HepG2 (cell line): ENCODE measurements around the gene LSR. TPM values are rescaled to one million over a fixed set of nuclear protein-coding genes. Genes with fewer than 3 reads are reported as not detected.

ENCODE experiments used
- ATAC-seq: fragments of 200-7000 bp; cut with Tn5 transposase; 3 replicates; pipeline ENCODE4 v1.9.1; 2020; ENCODE audit warnings: mild to moderate bottlenecking, moderate library complexity
- BruUV-seq: library from RNA; stranded (reverse); fragments of 400-500 nt; replicated peaks from 2 replicates; lab custom pipeline; 2021; lab: Mats Ljungman, UMichigan
- CTCF ChIA-PET: fragments of 300-600 bp; formaldehyde crosslinking; extraction: SDS; loops from one replicate; lab custom pipeline; 2021; ENCODE audit warnings: low total read pairs, inconsistent platforms, low intra/inter-chr PET ratio; lab: Yijun Ruan, JAX
- POLR2A ChIA-PET: fragments of 350-600 bp; sonication (Branson Sonifier 250); formaldehyde crosslinking; loops from one replicate; lab custom pipeline; 2020; ENCODE audit warnings: antibody characterized with exemption, inconsistent platforms; lab: Yijun Ruan, JAX
- DNase-seq: peaks from one replicate; pipeline ENCODE4 v3.0.0-alpha.2; 2015; ENCODE audit warnings: low spot score
- FAIRE-seq: peaks from 3 replicates; lab custom pipeline; 2011; peaks lifted over from hg19 to GRCh38; lab: Jason Lieb, UNC
- H2AFZ ChIP-seq: one replicate; pipeline ENCODE4 v1.6.1; 2011; ENCODE audit warnings: low read length, inconsistent platforms
- H3K27ac ChIP-seq: fragments of 300-600 bp; 3 replicates; pipeline ENCODE4 v1.8.0; 2011; ENCODE audit warnings: mixed run types, mild to moderate bottlenecking, mixed read lengths, low read length, inconsistent platforms; ENCODE audit not compliant: insufficient read depth; ENCODE audit errors: extremely low read length
- H3K27me3 ChIP-seq, 2 experiments: fragments of 200-600 bp in 1 of 2; 2 replicates in 1 of 2; 3 replicates in 1 of 2; pipeline versions ENCODE4 v1.6.0 to v1.8.0; 2011; ENCODE audit warnings: low read length in 2 of 2, mild to moderate bottlenecking in 2 of 2, moderate library complexity in 2 of 2, inconsistent platforms in 1 of 2; ENCODE audit not compliant: insufficient read depth in 2 of 2, control insufficient read depth in 1 of 2
- H3K36me3 ChIP-seq, 2 experiments: fragments of 200-600 bp in 1 of 2; replicated peaks in 1 of 2; 2 replicates in 1 of 2; 3 replicates in 1 of 2; pipeline versions ENCODE4 v1.5.1 to v1.8.0; 2011; ENCODE audit warnings: low read length in 2 of 2, inconsistent platforms in 1 of 2; ENCODE audit not compliant: insufficient read depth in 2 of 2, control insufficient read depth in 1 of 2
- H3K4me1 ChIP-seq: 2 replicates; pipeline ENCODE4 v1.5.1; 2012; ENCODE audit warnings: low read length, inconsistent platforms; ENCODE audit not compliant: insufficient read depth
- H3K4me2 ChIP-seq: 2 replicates; pipeline ENCODE4 v1.6.0; 2011; ENCODE audit warnings: low read depth, low read length, inconsistent platforms
- H3K4me3 ChIP-seq, 3 experiments: fragments of 200-600 bp in 1 of 3; sonication (generic), shearing (Covaris generic) in 1 of 3; replicated peaks in 1 of 3; 2 replicates each; pipeline ENCODE4 v1.5.1; 2011 to 2016; ENCODE audit warnings: low read length in 3 of 3, inconsistent platforms in 2 of 3, low read depth in 2 of 3, mild to moderate bottlenecking in 2 of 3, control low read depth in 1 of 3, mixed read lengths in 1 of 3; ENCODE audit not compliant: insufficient read depth in 1 of 3
- H3K79me2 ChIP-seq: one replicate; pipeline ENCODE4 v1.6.1; 2011; ENCODE audit warnings: low read length, inconsistent platforms; ENCODE audit not compliant: insufficient read depth
- H3K9ac ChIP-seq: 2 replicates; pipeline ENCODE4 v1.6.0; 2011; ENCODE audit warnings: mild to moderate bottlenecking, low read depth, low read length, inconsistent platforms; ENCODE audit not compliant: insufficient read depth
- H3K9me3 ChIP-seq: 2 replicates; pipeline ENCODE4 v1.5.1; 2012; ENCODE audit warnings: mild to moderate bottlenecking, low read length
- H4K20me1 ChIP-seq: 2 replicates; pipeline ENCODE4 v1.6.0; 2011; ENCODE audit warnings: inconsistent platforms, mild to moderate bottlenecking, low read length, moderate library complexity; ENCODE audit not compliant: insufficient read depth
- CEBPZ ChIP-seq: IDR thresholded peaks from 2 replicates; pipeline ENCODE4 v1.6.1; 2012; ENCODE audit warnings: low read length, improper control_type of control experiment
- ELF1 ChIP-seq: sonication (generic); formaldehyde crosslinking; IDR thresholded peaks from 2 replicates; pipeline ENCODE4 v1.4.0; 2020; ENCODE audit warnings: missing genetic modification reagents
- GZF1 ChIP-seq: sonication (generic); formaldehyde crosslinking; IDR thresholded peaks from 2 replicates; pipeline ENCODE4 v1.5.1; 2020; ENCODE audit warnings: mild to moderate bottlenecking, missing genetic modification reagents
- SNAPC2 ChIP-seq: sonication (generic); formaldehyde crosslinking; IDR thresholded peaks from 2 replicates; pipeline ENCODE4 v1.8.1; 2022; ENCODE audit warnings: mild to moderate bottlenecking, missing genetic modification reagents
- ZBTB1 ChIP-seq: sonication (generic); formaldehyde crosslinking; IDR thresholded peaks from 2 replicates; pipeline ENCODE4 v1.4.0; 2020; ENCODE audit warnings: missing genetic modification reagents, borderline replicate concordance
- WGBS: methylation state at CpG from one replicate; pipeline ENCODE4 v1.1.6; 2017; ENCODE audit warnings: low lambda C conversion rate; 5-methylcytosine and 5-hydroxymethylcytosine counted together
- in situ Hi-C: cut with HindIII; loops from 2 replicates; pipeline ENCODE4 v1.10.0; 2017; ENCODE audit warnings: low pct_unique_long_range_greater_than_20kb; ENCODE audit not compliant: extremely low pct_ligation_motif_present
- intact Hi-C: fragments of 100-400 bp; cut with micrococcal nuclease; formaldehyde crosslinking; loops from one replicate; pipeline ENCODE4 v1.10.0; 2022; ENCODE audit not compliant: unreplicated experiment
- polyA plus RNA-seq, 8 experiments: library from polyadenylated mRNA; depleted of rRNA in 3 of 8; stranded (reverse) in 7 of 8; unstranded in 1 of 8; fragments of >200 nt; fragmentation: Illumina TruSeq in 4 of 8; extraction: Trizol in 4 of 8; gene quantifications; 2 replicates each; pipeline versions ENCODE4 v1.2.1 to v1.2.3, GENCODE V29; 2011 to 2016; ENCODE audit warnings: low read depth in 4 of 8, missing spikeins in 1 of 8, mixed read lengths in 1 of 8; ENCODE audit not compliant: insufficient read depth in 1 of 8
- total RNA-seq, 5 experiments: library from RNA; depleted of rRNA; stranded (reverse); fragments of >200 nt; fragmentation: Illumina TruSeq; extraction: Trizol; gene quantifications; 2 replicates each; pipeline ENCODE4 v1.2.3, GENCODE V29; 2016; ENCODE audit warnings: low read depth in 1 of 5
- TF ChIP-seq, protein P1 (sequence below): sonication (generic); formaldehyde crosslinking; IDR thresholded peaks from 2 replicates; pipeline ENCODE4 v1.4.0; 2020; ENCODE audit warnings: missing genetic modification reagents, mild to moderate bottlenecking, borderline replicate concordance
- TF ChIP-seq, protein P2 (sequence below): sonication (generic); formaldehyde crosslinking; conservative IDR thresholded peaks from 2 replicates; pipeline ENCODE4 v1.4.0; 2020; ENCODE audit warnings: missing genetic modification reagents

LSR gene
- total and polyA plus RNA-seq, 2 of the 13 experiments (the other 11 are each of a cell fraction or from before 2014, with no cell fraction given), result 29.2 to 79.2 TPM

DNA sequence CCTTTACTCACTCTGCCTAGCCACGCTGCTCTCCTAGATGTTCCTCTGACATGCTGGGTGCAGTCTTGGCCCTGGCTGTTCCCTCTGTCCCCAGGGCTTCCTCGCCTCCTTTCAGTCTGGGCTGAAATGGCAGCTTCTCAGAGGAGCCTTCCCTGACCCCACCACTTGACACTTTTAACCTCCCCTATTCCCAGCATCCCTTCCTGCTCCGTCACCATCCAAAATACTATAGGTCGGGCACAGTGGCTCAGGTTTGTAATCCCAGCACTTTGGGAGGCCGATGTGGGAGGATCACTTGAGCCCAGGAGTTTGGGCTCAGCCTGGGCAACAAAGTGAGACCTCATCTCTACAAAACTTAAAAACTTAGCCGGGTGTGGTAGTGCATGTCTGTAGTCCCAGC, 22.9 kb upstream of the LSR start:
- ATAC-seq, result no peak
- intact Hi-C loops, result no loop called here

GRCh38 chr19:35226748-35227147, 22.1 kb upstream of the LSR start:
- Histone ChIP-seq H3K9ac (no peak overlapping the region), H4K20me1 (no peaks in the 10 kb centered on the region), H3K36me3 (no peaks in the 10 kb centered on the region), H3K27me3 (peaks cover 0 to 6% of the 10 kb centered on the region in 2 experiments; a peak in 2 of 5 replicates), H2AFZ (no peak overlapping the region), H3K27ac (no peak overlapping the region), H3K4me2 (no peak overlapping the region), H3K79me2 (no peaks in the 10 kb centered on the region), H3K4me1 (no peaks in the 10 kb centered on the region), H3K4me3 (no peak overlapping the region), H3K9me3 (no peaks in the 10 kb centered on the region)
- FAIRE-seq (no peak), DNase-seq (no peak), ATAC-seq (no peak)
- no TSS peak for BruUV-seq
- POLR2A ChIA-PET, result no interaction called here
- intact Hi-C loops (no loop called here), in situ Hi-C loops (no loop called here)
- TF ChIP-seq, protein P1, sequence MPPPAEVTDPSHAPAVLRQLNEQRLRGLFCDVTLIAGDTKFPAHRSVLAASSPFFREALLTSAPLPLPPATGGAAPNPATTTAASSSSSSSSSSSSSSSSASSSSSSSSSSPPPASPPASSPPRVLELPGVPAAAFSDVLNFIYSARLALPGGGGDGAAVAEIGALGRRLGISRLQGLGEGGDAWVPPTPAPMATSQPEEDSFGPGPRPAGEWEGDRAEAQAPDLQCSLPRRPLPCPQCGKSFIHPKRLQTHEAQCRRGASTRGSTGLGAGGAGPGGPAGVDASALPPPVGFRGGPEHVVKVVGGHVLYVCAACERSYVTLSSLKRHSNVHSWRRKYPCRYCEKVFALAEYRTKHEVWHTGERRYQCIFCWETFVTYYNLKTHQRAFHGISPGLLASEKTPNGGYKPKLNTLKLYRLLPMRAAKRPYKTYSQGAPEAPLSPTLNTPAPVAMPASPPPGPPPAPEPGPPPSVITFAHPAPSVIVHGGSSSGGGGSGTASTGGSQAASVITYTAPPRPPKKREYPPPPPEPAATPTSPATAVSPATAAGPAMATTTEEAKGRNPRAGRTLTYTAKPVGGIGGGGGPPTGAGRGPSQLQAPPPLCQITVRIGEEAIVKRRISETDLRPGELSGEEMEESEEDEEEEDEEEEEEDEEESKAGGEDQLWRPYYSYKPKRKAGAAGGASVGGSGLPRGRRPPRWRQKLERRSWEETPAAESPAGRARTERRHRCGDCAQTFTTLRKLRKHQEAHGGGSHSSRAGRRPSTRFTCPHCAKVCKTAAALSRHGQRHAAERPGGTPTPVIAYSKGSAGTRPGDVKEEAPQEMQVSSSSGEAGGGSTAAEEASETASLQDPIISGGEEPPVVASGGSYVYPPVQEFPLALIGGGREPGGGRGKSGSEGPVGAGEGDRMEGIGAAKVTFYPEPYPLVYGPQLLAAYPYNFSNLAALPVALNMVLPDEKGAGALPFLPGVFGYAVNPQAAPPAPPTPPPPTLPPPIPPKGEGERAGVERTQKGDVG, result no peak
- TF ChIP-seq SNAPC2 (CRISPR knock-in tag) (no peak), ZBTB1 (CRISPR knock-in tag) (no peak), CEBPZ (no peak), GZF1 (CRISPR knock-in tag) (no peak)
- TF ChIP-seq, protein P2, sequence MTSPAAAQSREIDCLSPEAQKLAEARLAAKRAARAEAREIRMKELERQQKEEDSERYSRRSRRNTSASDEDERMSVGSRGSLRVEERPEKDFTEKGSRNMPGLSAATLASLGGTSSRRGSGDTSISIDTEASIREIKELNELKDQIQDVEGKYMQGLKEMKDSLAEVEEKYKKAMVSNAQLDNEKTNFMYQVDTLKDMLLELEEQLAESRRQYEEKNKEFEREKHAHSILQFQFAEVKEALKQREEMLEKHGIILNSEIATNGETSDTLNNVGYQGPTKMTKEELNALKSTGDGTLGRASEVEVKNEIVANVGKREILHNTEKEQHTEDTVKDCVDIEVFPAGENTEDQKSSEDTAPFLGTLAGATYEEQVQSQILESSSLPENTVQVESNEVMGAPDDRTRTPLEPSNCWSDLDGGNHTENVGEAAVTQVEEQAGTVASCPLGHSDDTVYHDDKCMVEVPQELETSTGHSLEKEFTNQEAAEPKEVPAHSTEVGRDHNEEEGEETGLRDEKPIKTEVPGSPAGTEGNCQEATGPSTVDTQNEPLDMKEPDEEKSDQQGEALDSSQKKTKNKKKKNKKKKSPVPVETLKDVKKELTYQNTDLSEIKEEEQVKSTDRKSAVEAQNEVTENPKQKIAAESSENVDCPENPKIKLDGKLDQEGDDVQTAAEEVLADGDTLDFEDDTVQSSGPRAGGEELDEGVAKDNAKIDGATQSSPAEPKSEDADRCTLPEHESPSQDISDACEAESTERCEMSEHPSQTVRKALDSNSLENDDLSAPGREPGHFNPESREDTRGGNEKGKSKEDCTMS (CRISPR knock-in tag), result no peak
- CTCF ChIA-PET, result no interaction called here
- WGBS, result 62% methylated on average over 4 of the region's 5 CpGs

More for the DNA sequence above, 22.9 kb upstream of the LSR start:
- no peak for TF ChIP-seq ELF1 (CRISPR knock-in tag)
- WGBS, result 31% methylated on average over 6 of the region's 6 CpGs
- in situ Hi-C loops, result no loop called here
- no peaks in the 10 kb centered on the region for H3K36me3 ChIP-seq
- H3K4me3 ChIP-seq, result no peak overlapping the region
- no peak for DNase-seq
- FAIRE-seq, result no peak
- H3K27me3 ChIP-seq, result peaks cover 0 to 6% of the 10 kb centered on the region in 2 experiments; a peak in 2 of 5 replicates
- no peak overlapping the region for H3K4me2 ChIP-seq
- H3K4me1 ChIP-seq, result no peaks in the 10 kb centered on the region
- H3K9ac ChIP-seq, result no peak overlapping the region
- ChIA-PET CTCF (no interaction called here), POLR2A (no interaction called here)
- BruUV-seq, result no TSS peak
- H2AFZ ChIP-seq, result no peak overlapping the region
- no peaks in the 10 kb centered on the region for H3K79me2 ChIP-seq
- no peak overlapping the region for H3K27ac ChIP-seq
- H3K9me3 ChIP-seq, result no peaks in the 10 kb centered on the region
- H4K20me1 ChIP-seq, result no peaks in the 10 kb centered on the region
